ENCODE results near the gene FGF11. TPM values are rescaled to one million over a fixed set of nuclear protein-coding genes. Genes with fewer than 3 reads are reported as not detected.

Gene FGF11
- polyA plus RNA-seq, 2 of the 4 experiments (the other 2 are of a cell fraction): 1.4 to 1.8 TPM

DNA sequence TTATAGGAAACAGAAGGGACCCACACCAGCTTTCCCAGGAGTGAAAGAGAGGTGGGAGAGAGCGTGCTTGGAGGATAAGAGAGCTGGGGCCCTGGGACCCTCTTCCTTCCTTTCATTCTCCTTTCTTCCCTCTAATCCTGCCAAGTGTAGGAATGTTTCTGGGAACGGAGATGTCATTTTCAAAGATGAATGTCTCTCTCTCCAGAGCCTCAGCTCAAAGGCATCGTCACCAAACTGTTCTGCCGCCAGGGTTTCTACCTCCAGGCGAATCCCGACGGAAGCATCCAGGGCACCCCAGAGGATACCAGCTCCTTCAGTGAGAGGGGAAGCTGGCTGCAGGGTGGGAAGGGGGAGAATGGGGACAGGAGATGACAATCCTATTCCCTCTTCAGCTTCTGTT lies 2.0 kb downstream of the FGF11 start:
- DNase-seq (ENCODE audit: low read depth in 1 of 2, low spot score in 1 of 2) (no peak), ATAC-seq (no peak), FAIRE-seq (no peak)
- ChIA-PET POLR2A (interaction anchor here (1.0 to 1.4 kb wide), 4 partner anchors 37 to 45 kb away, joined by 3 to 6 read pairs (median 4); partner anchors contain the start of genes TMEM256 and ZBTB4), CTCF (interaction anchor here (0.7 to 17.0 kb wide), 13 partner anchors 10 to 246 kb away, joined by 3 to 342 read pairs (median 5); partner anchors contain the start of genes CHRNB1, KCTD11, SLC35G6 and TMEM256)
- no peaks in the 10 kb centered on the region for H3K9me3 ChIP-seq
- no peak overlapping the region for H3K4me2 ChIP-seq
- TF ChIP-seq NPAS2 (CRISPR knock-in tag; IDR thresholded peaks at IDR 0.05; ENCODE audit: borderline replicate concordance) (no peak), CHD2 (IDR thresholded peaks at IDR 0.05; ENCODE audit: low read length, partially characterized antibody) (no peak), BHLHE40 (IDR thresholded peaks at IDR 0.05; ENCODE audit: low read depth, low read length) (no peak), JUN (IDR thresholded peaks at IDR 0.05) (no peak), RAD21 (conservative IDR thresholded peaks at IDR 0.05 in 1 of 2, IDR thresholded peaks at IDR 0.05 in 1 of 2) (no peak), MAZ (IDR thresholded peaks at IDR 0.05; ENCODE audit: borderline replicate concordance, low read depth, low read length) (no peak), TFCP2L1 (CRISPR knock-in tag; IDR thresholded peaks at IDR 0.05) (no peak), FOSB (CRISPR knock-in tag; IDR thresholded peaks at IDR 0.05) (no peak), RNF2 (IDR thresholded peaks at IDR 0.05; ENCODE audit: borderline replicate concordance, low read depth) (no peak)
- TF ChIP-seq, protein P1, sequence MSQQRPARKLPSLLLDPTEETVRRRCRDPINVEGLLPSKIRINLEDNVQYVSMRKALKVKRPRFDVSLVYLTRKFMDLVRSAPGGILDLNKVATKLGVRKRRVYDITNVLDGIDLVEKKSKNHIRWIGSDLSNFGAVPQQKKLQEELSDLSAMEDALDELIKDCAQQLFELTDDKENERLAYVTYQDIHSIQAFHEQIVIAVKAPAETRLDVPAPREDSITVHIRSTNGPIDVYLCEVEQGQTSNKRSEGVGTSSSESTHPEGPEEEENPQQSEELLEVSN (IDR thresholded peaks at IDR 0.05; ENCODE audit: borderline replicate concordance, low read depth): no peak
- TF ChIP-seq, protein P2, sequence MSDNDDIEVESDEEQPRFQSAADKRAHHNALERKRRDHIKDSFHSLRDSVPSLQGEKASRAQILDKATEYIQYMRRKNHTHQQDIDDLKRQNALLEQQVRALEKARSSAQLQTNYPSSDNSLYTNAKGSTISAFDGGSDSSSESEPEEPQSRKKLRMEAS (IDR thresholded peaks at IDR 0.05): no peak
- TF ChIP-seq, protein P3, sequence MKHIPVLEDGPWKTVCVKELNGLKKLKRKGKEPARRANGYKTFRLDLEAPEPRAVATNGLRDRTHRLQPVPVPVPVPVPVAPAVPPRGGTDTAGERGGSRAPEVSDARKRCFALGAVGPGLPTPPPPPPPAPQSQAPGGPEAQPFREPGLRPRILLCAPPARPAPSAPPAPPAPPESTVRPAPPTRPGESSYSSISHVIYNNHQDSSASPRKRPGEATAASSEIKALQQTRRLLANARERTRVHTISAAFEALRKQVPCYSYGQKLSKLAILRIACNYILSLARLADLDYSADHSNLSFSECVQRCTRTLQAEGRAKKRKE (CRISPR knock-in tag; IDR thresholded peaks at IDR 0.05; ENCODE audit: low read depth): no peak
- H3K27ac ChIP-seq: no peak overlapping the region
- 87% methylated on average over 7 of the region's 7 CpGs for WGBS (ENCODE audit: missing lambda C conversion rate)
- no peak overlapping the region for H3K4me3 ChIP-seq
- peaks cover 41% of the 10 kb centered on the region for H3K4me1 ChIP-seq

DNA sequence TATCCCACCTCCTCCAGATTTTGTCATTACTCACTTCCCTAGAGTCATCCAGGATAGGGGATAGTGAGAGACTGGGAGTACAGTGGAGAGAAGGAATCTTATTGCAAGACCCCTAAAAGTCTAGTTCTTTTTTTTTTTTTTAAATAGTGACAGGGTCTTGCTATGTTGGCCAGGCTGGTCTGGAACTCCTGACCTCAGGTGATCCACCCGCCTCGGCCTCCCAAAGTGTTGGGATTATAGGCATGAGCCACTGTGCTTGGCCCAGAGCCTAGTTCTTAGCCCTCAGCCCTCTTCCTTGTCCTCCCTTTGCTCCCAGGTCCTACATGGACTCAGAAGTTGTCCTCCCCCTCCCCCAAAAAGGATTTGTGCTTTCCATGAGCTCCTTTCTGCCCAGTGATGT lies 2.8 kb downstream of the FGF11 start:
- no peaks in the 10 kb centered on the region for H3K9me3 ChIP-seq
- TF ChIP-seq KDM5A (IDR thresholded peaks at IDR 0.05) (no peak), RFX5 (IDR thresholded peaks at IDR 0.05) (no peak), MAZ (IDR thresholded peaks at IDR 0.05; ENCODE audit: borderline replicate concordance, low read depth, low read length) (no peak), ESRRA (IDR thresholded peaks at IDR 0.05; ENCODE audit: borderline replicate concordance, low read length) (no peak), PHF8 (IDR thresholded peaks at IDR 0.05; ENCODE audit: borderline replicate concordance, low read depth) (no peak)
- H3K27ac ChIP-seq: no peak overlapping the region
- ATAC-seq (no peak), FAIRE-seq (no peak), DNase-seq (ENCODE audit: low read depth in 1 of 2, low spot score in 1 of 2) (no peak)
- H3K4me3 ChIP-seq: no peak overlapping the region
- POLR2A ChIA-PET: interaction anchor here (1.1 to 1.4 kb wide), 2 partner anchors 37 to 38 kb away, joined by 3 to 4 read pairs; partner anchors contain the start of genes TMEM256 and ZBTB4
- CTCF ChIA-PET: interaction anchor here (1.1 to 17.0 kb wide), 10 partner anchors 11 to 245 kb away, joined by 3 to 342 read pairs (median 6); partner anchors contain the start of genes CHRNB1, KCTD11, TMEM256 and TMEM95
- no peak overlapping the region for H3K4me2 ChIP-seq
- 80% methylated on average over 2 of the region's 2 CpGs for WGBS (ENCODE audit: missing lambda C conversion rate)
- peaks cover 36% of the 10 kb centered on the region for H3K4me1 ChIP-seq

DNA sequence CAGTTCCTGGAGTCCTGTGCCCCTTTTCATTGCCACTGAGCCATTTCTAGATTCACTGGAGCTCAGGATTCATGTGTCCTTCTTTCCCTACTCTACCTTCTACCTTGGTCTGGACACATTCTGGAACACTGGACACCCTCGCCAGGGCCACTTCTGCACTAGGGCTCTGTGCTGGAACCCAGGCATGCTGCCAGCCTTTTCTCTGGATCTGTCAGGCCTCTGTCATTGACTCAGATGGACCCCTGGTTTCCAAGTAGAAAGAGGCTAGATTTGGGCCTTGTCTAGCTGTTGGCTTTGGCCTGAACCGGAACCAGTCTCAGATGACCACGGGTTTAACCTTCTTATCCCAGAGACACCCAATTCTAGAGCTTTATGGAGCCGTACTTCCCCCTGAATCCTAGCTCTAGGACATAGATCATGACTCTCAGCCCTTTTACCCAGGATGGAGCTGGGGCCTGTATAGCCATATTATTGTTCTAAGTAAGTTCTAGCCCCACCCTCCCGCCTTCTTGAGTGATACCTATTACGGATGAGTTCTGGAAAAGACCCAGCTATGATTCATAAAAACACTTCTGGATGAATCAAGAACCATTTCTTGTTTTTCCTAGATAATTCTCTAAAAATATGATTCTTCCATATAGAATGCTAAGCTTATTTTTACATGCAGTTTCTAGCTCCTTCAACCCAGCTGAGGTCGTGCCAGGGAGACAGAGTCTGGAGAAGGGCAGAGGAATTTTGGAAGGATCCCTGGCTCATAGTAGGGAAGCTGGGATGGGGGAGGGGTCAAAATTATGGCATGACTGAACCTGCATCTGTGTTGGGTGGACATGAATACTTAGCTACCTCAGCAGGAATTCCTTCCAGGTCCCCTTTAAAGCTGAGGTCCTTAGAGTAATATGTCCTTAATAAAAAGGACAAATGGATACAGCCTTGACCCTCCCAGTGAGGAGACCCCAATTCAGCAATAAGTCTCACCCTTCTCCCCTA lies 4.5 kb downstream of the FGF11 start:
- WGBS (ENCODE audit: missing lambda C conversion rate): 70% methylated on average over 7 of the region's 7 CpGs
- TF ChIP-seq EHF (CRISPR knock-in tag; IDR thresholded peaks at IDR 0.05) (no peak), GATA3 (IDR thresholded peaks at IDR 0.05; ENCODE audit: borderline replicate concordance) (no peak), NPAS2 (CRISPR knock-in tag; IDR thresholded peaks at IDR 0.05; ENCODE audit: borderline replicate concordance) (no peak), FOXS1 (CRISPR knock-in tag; IDR thresholded peaks at IDR 0.05) (no peak)
- TF ChIP-seq, protein P4, sequence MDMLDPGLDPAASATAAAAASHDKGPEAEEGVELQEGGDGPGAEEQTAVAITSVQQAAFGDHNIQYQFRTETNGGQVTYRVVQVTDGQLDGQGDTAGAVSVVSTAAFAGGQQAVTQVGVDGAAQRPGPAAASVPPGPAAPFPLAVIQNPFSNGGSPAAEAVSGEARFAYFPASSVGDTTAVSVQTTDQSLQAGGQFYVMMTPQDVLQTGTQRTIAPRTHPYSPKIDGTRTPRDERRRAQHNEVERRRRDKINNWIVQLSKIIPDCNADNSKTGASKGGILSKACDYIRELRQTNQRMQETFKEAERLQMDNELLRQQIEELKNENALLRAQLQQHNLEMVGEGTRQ (IDR thresholded peaks at IDR 0.05): no peak

More for the DNA sequence above, 4.5 kb downstream of the FGF11 start:
- ATAC-seq (no peak), DNase-seq (ENCODE audit: low read depth in 1 of 2, low spot score in 1 of 2) (no peak), FAIRE-seq (no peak)
- POLR2A ChIA-PET: interaction anchor here (0.6 to 2.7 kb wide), 6 partner anchors 9 to 83 kb away, joined by 3 to 8 read pairs (median 4); partner anchors contain the start of genes PLSCR3, POLR2A, TMEM102 and TMEM256
- H3K27ac ChIP-seq: no peak overlapping the region
- H3K4me1 ChIP-seq: peaks cover 31% of the 10 kb centered on the region
- CTCF ChIA-PET: interaction anchor here (0.8 to 30.1 kb wide), 7 partner anchors 2 to 117 kb away, joined by 3 to 342 read pairs (median 24); partner anchors contain the start of genes CHRNB1, FGF11, KCTD11 and SENP3
- H3K9me3 ChIP-seq: no peaks in the 10 kb centered on the region
- H3K4me3 ChIP-seq: no peak overlapping the region
- H3K4me2 ChIP-seq: no peak overlapping the region
